ENCODE results near the gene PNPLA6. TPM values are rescaled to one million over a fixed set of nuclear protein-coding genes. Genes with fewer than 3 reads are reported as not detected.

PNPLA6 gene
- total and polyA plus RNA-seq, 2 of the 13 experiments (the other 11 are each of a cell fraction or from before 2014, with no cell fraction given) = 24.9 to 28.2 TPM

GRCh38 chr19:7596211-7596937, 60.9 kb downstream of the PNPLA6 start (continued):
- 0 out of 2 replicates have a peak, but pooled peaks have one; percentile 17 for TF ChIP-seq ZBTB7A (CRISPR knock-in tag; IDR thresholded peaks at IDR 0.05)
- TF ChIP-seq NFE2L1 (CRISPR knock-in tag; IDR thresholded peaks at IDR 0.05; ENCODE audit: borderline replicate concordance) = no peak
- 0 out of 2 replicates have a peak, but pooled peaks have one; percentile 45 for TF ChIP-seq ZNF629 (CRISPR knock-in tag; conservative IDR thresholded peaks at IDR 0.05)
- TF ChIP-seq ZNF776 (CRISPR knock-in tag; IDR thresholded peaks at IDR 0.05) = 0 out of 2 replicates have a peak, but pooled peaks have one; percentile 23
- TF ChIP-seq HIVEP1 (CRISPR knock-in tag; IDR thresholded peaks at IDR 0.05) = peak; percentile 76
- TF ChIP-seq MAFK (conservative IDR thresholded peaks at IDR 0.05 in 1 of 2, IDR thresholded peaks at IDR 0.05 in 1 of 2; ENCODE audit: low read length in 2 of 2) = no peak
- TF ChIP-seq GABPB1 (CRISPR knock-in tag; IDR thresholded peaks at IDR 0.05) = peak; percentile 60
- TF ChIP-seq AGO2 (optimal IDR thresholded peaks at IDR 0.05; ENCODE audit: low read depth, low read length) = peak; percentile 87
- no peak for TF ChIP-seq NPAS2 (CRISPR knock-in tag; IDR thresholded peaks at IDR 0.05; ENCODE audit: borderline replicate concordance)
- TF ChIP-seq HNF4A (CRISPR knock-in tag; IDR thresholded peaks at IDR 0.05) = peak; percentile 25; the same call in 1 of the 2 replicates
- peak; percentile 34 for TF ChIP-seq HNRNPLL (IDR thresholded peaks at IDR 0.05; ENCODE audit: low read depth, low read length, poor library complexity, severe bottlenecking)
- no peak for TF ChIP-seq GLI4 (CRISPR knock-in tag; IDR thresholded peaks at IDR 0.05; ENCODE audit: borderline replicate concordance)
- peak; percentile 46; the same call in 1 of the 2 replicates for TF ChIP-seq ZNF563 (CRISPR knock-in tag; IDR thresholded peaks at IDR 0.05)
- no peak for TF ChIP-seq ZNF615 (CRISPR knock-in tag; IDR thresholded peaks at IDR 0.05; ENCODE audit: borderline replicate concordance)
- TF ChIP-seq UBTF (CRISPR knock-in tag; IDR thresholded peaks at IDR 0.05) = peak; percentile 28; the same call in 1 of the 2 replicates
- TF ChIP-seq ZKSCAN5 (CRISPR knock-in tag; IDR thresholded peaks at IDR 0.05) = no peak
- TF ChIP-seq ZNF619 (CRISPR knock-in tag; IDR thresholded peaks at IDR 0.05) = 0 out of 2 replicates have a peak, but pooled peaks have one; percentile 43
- peak; percentile 26; the same call in 1 of the 2 replicates for TF ChIP-seq GABPA (IDR thresholded peaks at IDR 0.05; ENCODE audit: low read depth, low read length)
- TF ChIP-seq GABPA (CRISPR knock-in tag; IDR thresholded peaks at IDR 0.05; ENCODE audit: low read depth) = no peak
- TF ChIP-seq PRDM15 (CRISPR knock-in tag; IDR thresholded peaks at IDR 0.05) = no peak
- no peak; the same call in 1 of the 2 replicates for TF ChIP-seq HDAC1 (CRISPR knock-in tag; IDR thresholded peaks at IDR 0.05)
- TF ChIP-seq ZNF547 (CRISPR knock-in tag; IDR thresholded peaks at IDR 0.05) = no peak

Measured in HepG2 (cell line).